GM18499 (cell line): Measurements from ENCODE around the gene ADARB1.

Experiments used
- ATAC-seq: cut with Tn5 transposase; IDR thresholded peaks from one replicate; pipeline ENCODE4 v1.9.1; 2021; ENCODE audit warnings: moderate number of reproducible peaks; ENCODE audit not compliant: insufficient read depth, unreplicated experiment

ADARB1 gene

GRCh38 chr21:45219517-45219916, 145.1 kb downstream of the ADARB1 start:
- no peak for ATAC-seq

- ATAC-seq, result no peak
These were observed 145.7 kb downstream of the ADARB1 start for GRCh38 chr21:45220071-45220481.

GRCh38 chr21:45220714-45221490, 146.5 kb downstream of the ADARB1 start:
- no peak for ATAC-seq

- no peak for ATAC-seq
These were observed 147.6 kb downstream of the ADARB1 start for GRCh38 chr21:45222001-45222400.

GRCh38 chr21:45223236-45224185, 149.1 kb downstream of the ADARB1 start:
- ATAC-seq, result no peak

- no peak for ATAC-seq
These were observed 150.0 kb downstream of the ADARB1 start for GRCh38 chr21:45224189-45224938.

- no peak for ATAC-seq
These were observed 150.8 kb downstream of the ADARB1 start for GRCh38 chr21:45225041-45225740.

GRCh38 chr21:45225741-45226327, 151.5 kb downstream of the ADARB1 start:
- ATAC-seq, result no peak

GRCh38 chr21:45226540-45227326, 152.4 kb downstream of the ADARB1 start:
- ATAC-seq, result no peak

- ATAC-seq, result no peak
These were observed 153.4 kb downstream of the ADARB1 start for GRCh38 chr21:45227735-45228134.

- no peak for ATAC-seq
These were observed 153.8 kb downstream of the ADARB1 start for GRCh38 chr21:45228171-45228641.

- no peak for ATAC-seq
These were observed 154.4 kb downstream of the ADARB1 start for GRCh38 chr21:45228656-45229240.

GRCh38 chr21:45231705-45232104, 157.3 kb downstream of the ADARB1 start:
- ATAC-seq, result no peak

GRCh38 chr21:45234127-45234526, 159.7 kb downstream of the ADARB1 start:
- no peak for ATAC-seq

GRCh38 chr21:45234965-45235364, 160.6 kb downstream of the ADARB1 start:
- ATAC-seq, result no peak

- ATAC-seq, result no peak
These were observed 161.1 kb downstream of the ADARB1 start for GRCh38 chr21:45235488-45235887.

- ATAC-seq, result no peak
These were observed 162.1 kb downstream of the ADARB1 start for GRCh38 chr21:45236481-45236880.

- no peak for ATAC-seq
These were observed 163.0 kb downstream of the ADARB1 start for GRCh38 chr21:45237401-45237800.
